Measurements from ENCODE around the gene SUSD3.

The SUSD3 gene

DNA sequence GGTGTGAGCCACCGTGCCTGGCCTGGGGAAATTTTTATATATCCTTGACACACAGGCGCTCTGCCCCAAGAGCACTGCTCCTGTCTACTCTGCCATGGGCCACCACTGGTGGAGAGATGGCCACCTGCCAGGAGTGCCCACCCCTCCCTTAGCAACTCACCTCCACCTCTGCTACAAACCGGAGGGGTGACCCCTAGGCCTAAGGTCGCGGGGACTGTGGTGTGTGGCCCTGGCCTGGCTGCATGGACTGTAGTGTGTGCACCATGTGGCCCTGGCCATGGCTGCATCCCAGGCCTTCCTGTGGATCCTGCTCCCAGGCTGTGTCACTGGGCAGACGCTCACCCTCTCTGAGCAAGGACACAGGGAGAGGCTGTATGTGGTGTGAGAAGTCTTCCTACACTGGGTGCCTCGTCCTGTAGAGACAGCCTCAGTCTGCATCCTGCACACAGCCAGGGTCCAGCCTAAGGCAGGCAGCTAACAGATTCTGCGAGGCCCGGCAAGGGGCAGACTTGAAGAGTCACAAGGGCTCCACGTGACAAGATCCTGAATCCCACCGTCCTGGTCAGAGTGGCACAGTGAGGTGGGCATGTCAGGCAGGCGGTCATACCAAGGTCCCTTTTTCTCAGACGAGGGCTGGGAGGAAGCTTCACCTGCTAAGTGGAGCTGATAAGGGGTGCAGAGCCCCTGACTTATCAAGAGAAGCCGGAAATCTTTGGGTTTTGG, 65.2 kb downstream of the SUSD3 start:
- no peak for DNase-seq (ENCODE audit: low read depth)

DNA sequence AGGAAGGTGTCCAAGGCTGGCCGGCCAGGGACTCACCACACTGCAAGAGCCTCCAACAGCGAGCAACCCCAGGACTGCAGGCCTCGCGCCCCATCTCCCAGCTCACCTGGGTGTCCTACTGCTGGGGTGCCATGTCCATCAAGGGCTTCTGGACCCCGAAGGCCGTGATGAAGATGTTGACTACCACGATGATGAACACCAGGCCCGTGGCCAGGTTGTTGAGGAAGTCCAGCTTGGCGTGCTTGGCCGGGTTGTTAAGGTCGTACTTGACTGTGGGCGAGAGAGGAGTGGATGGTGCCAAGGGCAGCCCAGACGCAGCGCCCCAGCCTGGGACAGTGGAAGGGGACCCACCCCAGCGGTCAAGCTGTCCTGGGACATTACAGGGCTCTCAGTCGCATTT, 66.3 kb downstream of the SUSD3 start:
- DNase-seq (ENCODE audit: low read depth) = no peak

DNA sequence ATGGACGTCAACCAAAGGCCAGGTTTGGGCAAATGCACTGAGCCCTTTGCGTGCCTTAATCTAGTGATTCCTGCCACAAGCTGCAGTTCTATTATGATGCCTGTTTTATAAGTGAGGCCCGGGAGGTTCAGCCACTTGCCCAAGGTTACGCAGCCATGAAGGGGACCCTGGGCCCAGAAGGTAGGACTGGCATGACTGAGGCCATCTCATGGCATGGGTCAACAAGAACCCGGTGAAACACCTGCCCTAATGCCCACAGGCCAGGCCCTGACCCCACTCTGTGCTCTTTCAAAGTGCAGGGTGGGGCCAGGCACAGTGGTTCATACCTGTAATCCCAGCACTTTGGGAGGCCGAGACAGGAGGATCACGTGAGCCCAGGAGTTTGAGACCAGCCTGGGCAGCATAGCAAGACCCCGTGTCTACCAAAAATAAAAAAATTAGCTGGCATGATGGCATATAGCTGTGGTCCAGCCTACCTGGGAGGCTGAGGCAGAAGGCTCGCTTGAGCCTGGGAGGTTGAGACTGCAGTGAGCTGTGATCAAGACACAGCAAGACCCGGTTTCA, 66.9 kb downstream of the SUSD3 start:
- DNase-seq (ENCODE audit: low read depth) = no peak

DNA sequence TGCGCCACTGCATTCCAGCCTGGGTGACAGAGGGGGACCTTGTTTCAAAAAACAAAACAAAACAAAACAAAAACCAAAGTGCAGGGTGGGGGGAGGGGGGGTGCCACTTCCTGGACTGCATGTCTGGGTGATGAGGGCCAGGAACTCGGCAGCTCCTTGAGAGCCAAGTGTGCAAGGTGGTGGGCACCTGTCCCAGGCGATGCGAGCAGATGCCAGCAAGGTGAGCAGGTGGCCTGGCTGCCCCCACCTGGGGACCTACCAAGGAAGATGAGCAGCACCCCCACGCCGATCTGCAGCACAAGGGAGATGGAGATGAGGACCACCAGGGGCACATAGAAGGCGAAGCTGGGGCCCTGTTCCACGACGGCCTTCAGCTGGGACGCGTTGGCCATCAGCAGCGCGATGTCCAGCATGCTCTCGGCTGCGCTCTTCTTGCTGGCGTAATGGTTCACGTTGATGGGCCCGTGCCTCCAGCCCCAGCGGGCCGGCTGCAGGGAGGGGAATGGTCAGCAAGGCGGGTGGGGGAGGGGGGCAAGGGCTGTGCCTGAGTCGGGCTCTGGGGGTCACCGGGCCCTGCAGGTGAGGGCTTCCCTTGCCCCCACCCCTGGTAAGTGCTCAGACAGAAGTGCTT, 67.8 kb downstream of the SUSD3 start:
- DNase-seq (ENCODE audit: low read depth) = no peak

DNA sequence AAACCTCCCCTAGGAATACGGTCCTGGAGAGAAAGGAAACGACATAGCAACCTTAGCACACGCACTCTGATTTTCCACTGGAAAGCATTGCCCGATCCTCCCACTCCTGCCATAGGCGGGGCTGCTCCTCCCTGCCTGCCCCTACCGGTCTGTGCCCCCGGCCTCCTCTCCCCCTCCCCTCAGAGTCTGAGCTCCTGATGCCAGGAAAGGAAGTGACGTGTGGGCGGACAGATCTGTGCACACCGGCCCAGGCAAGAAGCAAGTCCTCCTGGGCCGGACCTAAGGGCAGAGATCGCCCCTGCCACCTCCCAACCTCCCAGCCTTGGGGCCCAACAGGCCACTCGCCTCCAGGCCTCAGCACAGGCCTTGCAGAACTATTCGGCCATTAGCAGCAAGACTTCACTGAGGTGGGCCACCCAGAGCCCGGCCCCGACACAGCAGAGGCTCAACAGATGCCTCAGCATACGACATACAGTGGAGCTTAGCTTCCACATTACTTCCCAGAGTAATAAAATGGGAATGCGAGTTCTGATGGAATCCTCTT, 68.4 kb downstream of the SUSD3 start:
- no peak for DNase-seq (ENCODE audit: low read depth)

DNA sequence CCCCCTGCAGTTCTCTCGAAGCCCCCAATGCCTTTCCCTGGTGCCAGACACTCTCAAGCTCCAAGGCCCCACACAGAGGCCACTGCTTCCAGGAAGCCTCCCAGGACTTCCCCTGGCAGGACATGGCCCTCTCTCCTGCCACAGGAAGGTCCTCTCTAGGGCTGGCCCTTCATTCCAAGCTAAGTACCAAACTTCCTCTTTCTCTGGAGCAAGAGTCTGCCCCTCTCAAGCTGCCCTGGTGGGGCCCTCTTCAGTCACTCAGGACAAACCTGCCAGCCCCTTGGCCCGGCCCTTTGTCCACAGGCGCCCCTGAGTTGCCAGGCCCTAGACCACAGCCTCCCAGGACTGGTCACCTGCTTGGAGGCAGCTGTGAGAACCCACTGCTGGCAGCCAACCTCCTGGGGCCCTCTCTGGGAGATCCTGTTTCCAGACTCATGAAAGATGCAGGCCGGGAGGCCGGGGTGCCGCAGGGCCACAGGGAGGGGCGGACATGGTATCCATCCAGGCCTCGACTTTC, 69.0 kb downstream of the SUSD3 start:
- peak; percentile 53 for DNase-seq (ENCODE audit: low read depth)

DNA sequence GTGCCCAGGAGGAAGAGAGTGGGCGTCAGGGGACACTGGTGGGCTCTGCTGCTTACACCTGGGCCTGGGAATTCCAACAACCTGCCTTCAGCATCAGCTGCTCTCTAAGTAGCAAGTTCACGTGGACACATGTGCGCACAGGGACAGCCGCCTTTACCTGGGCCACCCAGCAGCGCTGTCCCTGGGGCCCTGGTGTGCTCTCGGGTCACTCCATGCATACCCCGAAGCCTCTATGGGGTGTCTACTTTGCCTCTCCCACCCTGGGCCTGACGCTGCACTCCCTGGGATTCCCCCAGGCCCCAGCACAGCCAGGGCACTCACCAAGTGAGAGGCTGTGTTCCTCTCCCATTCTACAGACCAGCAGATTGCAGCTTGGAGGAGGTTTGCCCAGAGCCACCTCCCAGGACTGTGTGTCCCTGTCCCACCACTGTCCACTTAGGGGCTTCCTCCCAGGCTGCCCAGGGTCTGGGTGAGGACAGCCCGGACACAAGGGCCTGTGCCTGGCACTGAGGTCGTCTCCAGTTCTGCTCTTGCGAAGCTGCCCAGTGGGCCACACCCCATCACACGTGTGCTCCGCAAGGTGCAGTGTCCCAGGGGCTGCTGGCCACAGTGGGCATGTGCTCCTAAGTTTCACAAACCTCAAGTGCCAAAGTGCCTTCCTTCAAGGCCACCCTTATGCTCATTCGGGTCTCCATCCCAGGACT, 69.7 kb downstream of the SUSD3 start:
- DNase-seq (ENCODE audit: low read depth) = no peak

DNA sequence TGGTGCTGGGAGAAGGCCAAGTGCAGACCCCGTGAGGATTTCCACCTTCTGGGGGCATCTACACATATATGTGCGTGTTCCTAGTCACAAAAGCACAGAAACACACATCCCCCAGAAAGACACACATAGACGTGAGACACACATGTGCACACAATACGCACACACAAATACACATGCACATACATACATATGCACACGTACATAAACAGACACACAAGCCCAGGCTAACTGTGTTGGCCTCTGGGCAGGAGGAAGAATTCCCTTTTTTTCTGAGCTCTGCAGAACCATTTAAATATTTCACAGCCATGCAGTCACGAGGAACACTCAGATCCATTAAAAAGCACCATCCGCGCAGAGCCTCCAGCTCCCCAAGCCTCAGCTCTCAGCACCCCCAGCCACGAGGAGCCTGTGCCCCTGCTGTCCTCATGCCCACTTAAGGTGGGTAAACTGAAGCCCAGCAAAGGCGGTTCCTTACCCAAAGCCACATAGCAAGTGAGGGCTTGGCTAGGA, 70.3 kb downstream of the SUSD3 start:
- DNase-seq (ENCODE audit: low read depth) = no peak

DNA sequence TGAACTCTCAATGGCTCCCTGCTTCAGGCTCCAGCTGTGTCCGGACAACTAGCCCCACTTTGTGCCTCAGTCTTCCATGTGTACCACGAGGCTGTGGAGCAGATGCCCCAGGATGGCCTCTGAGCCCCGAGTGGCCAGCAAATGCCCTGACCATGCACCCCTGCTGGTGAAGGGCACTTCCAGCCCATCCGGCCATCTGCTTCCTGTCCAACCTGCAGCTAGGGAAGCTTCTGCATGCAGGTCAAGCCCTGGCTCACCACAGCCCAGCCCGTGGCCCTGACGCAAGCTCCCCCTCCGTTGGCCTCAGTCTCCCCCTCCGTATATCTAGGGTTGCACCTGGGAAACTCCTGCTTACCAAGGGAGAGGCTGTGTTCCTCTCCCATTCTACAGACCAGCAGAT, 70.8 kb downstream of the SUSD3 start:
- DNase-seq (ENCODE audit: low read depth) = no peak

DNA sequence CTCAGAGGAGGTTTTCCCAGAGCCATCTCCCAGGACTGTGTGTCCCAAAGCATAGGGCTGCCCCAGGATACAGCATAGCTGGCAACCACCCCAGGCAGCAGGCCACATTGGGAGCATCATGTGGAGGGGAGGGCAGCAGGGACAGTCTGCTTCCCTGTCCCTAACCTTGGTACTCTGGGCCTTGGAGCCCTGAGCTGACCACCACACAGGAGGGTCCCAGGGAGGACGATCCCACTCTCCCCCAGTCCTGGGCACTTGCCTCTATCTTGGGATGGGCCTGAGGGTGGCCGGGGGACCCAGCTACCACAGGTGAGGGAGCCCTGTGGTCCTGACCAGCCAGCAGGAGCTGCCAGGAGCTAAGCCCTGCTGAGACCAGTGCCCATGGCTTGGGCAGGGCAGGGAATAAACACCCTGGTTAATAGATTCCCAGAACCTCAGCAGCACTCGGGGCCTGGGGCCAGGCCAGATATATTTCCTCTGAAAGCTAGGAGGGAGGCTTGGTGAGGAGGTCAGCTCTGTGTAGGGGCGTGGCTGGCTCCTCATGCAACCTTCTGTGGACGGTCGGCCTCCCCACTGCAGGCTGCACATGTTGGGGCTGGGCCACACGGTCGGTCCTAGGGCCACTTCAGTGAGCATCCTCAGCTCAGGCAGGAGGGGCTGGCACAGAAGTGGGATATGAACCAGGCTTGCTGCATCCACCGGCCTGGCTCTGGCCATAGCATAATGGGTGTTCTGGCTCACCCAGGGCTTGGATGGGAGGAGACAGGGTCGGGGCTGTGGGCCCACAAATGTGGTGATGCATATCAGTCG, 71.4 kb downstream of the SUSD3 start:
- no peak for DNase-seq (ENCODE audit: low read depth)

DNA sequence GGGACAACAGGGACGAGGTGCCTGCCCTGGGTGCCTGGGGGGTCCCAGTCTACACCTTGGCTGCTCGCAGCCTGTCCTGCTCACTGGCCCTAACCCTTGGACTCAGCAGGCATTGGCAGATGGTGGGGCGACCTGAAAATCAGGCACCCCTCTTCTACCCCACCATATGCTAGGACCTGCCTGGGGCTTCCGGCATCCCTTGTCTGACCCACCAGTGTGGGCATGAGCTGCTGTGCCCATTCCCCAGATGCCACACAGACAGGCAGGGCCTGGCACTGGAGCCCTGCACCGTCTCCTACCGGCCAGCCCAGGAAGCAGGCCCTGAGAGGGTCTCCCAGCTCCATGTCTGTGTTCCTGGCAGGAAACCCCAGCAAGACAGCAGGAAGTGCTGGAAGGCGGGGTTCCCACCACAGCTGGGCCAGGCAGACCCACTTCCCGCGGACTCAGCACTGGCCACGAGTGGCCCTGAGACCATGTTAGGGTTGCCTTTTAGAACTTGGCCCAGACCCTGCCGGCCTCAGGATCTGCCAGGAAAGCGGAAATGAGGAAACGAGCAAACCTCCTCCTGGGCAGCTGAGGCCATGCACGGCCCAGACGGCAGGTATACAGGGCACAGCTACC, 72.5 kb downstream of the SUSD3 start:
- no peak for DNase-seq (ENCODE audit: low read depth)

DNA sequence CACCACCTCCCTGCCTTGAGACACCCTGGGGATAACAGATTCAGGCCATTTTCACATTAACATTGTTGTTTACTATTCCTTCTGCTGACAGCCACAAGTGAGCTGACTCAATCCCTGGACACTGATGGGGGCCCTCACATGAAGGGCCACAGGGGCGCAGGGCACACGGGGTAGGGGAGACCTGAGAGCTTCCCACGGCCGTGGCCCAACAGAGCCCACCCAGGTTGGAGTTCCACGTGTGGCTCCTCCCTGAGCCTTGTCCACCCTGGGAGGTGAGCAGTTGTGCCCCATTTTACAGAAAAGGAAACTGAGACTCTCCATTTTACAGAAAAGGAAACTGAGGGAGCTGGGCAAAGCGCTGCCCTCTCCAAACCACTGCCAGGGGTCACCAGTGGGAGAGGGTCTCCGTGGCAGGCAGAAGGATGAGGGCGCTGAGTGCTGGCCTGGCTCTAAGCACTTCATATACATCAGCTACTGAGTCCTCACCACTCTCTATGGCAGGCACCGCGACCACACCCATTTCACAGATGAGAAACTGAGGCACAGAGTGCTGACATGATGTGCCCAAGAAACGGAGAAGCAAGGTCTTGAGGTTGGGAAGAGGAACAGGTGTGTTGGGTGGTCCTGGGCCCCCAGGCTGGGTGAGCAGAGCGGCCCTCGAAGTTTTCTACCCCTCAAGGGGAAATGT, 73.2 kb downstream of the SUSD3 start:
- DNase-seq (ENCODE audit: low read depth) = no peak

DNA sequence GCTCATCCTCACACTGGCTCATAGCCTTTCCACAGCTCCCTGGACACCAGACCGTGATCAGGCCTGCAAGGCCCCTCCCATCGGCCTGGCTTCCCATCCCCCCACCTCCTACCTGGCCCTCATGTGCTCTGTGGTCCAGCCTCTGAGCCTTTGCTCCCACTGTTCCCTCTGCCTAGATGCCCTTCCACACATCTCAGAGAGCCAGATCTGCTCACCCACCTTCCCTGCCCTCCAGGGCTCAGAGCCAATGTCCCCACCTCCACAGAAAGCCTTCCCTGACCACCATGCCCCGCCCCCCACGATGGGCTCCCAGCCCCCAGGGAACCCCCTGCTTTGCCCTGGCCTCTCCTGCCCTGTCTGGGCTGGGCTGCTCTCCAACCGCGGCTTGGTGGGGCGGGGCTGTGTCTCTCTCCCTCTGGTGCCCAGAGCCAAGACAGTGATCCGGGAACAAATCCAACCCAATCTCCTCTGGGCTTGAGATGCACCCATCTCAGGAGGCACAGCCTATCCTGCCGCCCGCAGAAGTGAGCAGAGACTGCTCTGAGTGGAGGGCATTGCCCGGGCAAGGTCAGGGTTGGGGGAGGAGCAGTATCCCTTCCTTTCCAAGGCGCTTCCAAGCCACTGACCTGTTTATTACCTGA, 73.9 kb downstream of the SUSD3 start:
- peak; percentile 81 for DNase-seq (ENCODE audit: low read depth)

DNA sequence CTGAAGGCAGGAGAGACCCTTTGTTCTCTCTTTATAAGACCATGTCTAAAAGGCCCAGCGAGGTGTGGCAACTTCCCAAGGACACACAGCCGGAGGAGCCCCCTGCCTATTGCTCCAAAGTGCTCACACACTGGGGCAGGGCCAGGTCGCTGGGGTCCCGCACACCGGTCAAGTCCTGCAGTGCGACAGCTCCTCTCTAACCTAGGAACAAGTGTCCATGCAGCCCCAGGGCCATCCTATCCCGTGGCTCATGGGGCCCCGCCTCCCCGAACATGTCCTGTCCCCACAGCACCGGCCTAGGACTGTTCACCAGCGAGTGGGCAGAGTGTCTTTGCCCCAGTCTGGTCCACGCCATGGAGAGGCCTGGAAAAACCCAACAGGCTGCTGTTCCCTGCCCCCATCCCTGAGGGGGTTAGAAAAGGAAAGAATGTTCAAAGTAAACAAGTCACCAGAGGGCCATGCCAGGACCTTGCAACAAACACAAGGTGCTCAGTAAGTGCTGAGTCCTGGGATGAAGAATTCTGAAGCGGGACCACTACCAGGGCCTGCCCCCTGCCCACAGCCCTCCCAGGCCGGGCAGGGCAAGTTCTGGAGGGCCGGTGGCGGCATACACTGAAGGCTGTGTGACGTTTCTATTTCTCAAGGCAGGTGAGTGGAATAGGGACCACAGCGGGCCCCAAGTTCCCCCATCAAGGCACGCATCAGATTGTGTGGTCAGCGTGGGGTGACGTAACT, 74.6 kb downstream of the SUSD3 start:
- peak; percentile 45 for DNase-seq (ENCODE audit: low read depth)

DNA sequence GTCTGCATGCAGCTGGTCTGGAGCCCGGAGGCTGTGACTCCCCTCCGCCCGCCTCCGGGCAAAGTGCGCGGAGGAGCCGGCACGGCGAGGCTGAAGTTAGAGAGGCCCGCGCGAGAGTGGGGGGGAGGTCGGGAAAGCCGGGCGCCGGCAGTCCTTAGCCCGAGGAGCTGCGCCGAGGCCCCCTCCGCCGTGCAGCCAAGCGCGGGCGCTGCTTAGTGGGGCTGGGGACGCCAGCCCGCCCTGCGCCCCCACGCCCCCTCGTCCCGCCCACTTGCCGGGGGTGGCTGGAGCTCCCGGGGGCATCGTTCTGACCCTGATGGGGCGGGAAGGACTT, 75.1 kb downstream of the SUSD3 start:
- peak; percentile 72 for DNase-seq (ENCODE audit: low read depth)

DNA sequence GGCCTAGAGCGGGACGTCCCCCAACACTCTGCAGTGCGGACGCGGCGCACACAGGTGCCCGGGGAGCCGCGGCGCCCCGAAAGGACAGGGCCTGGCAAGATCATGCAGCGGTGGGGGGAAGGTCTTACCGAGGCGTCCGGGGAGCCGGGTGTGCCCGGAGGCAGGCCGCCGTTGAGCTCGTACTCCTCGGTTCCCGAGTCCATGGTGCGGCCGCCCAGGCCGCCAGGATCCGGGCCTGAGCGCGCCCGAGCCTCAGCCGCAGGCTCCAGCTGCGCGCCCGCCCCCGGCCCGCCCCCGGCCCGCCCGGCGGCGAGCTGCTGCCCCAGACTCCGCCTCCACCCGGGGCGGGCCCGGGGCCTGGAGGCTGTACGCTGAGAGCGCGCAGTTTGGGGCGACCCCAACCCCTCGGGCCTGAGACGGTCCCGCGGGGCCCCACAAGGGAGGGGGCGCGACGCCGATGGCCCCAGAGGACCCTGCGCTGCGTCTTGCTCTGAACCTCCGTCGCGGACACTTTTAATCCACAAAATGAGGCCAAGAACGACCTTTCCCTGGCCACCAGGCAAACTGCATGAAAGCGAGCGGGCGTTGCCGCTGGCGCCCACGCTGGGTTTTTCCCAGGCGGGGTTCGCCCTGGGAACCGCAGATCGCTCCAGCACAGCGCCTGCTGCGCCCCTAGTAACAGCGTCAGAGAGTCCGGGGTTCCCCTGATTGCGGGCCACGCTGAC, 75.7 kb downstream of the SUSD3 start, which contains the start of gene NINJ1:
TSS of gene NINJ1 (minus strand) at position 237 of the 725 bp plus-strand sequence. CDS start at position 203, 34 bp downstream.
- peak; percentile 62 for DNase-seq (ENCODE audit: low read depth)

All from fibroblast of gingiva (primary cell).